H1 (cell line): ENCODE data around the gene SLC2A14. TPM values are rescaled to one million over a fixed set of nuclear protein-coding genes. Genes with fewer than 3 reads are reported as not detected.

Experiments
- CTCF ChIA-PET: fragments of 300-600 bp; sonication (Branson Sonifier 250); formaldehyde crosslinking; loops from one replicate; lab custom pipeline; 2021; ENCODE audit not compliant: partially characterized antibody; lab: Charles Lee
- POLR2A ChIA-PET: fragments of 300-600 bp; sonication (Branson Sonifier 250); formaldehyde crosslinking; loops from one replicate; lab custom pipeline; 2021; ENCODE audit warnings: inconsistent platforms; ENCODE audit not compliant: partially characterized antibody; lab: Charles Lee
- DNase-seq, 2 experiments: peaks; one replicate each; pipeline versions ENCODE4 v3.0.0 to v3.0.0-alpha.2; 2010 to 2022; ENCODE audit warnings: low spot score in 2 of 2, low read depth in 1 of 2, mixed read lengths in 1 of 2
- FAIRE-seq: peaks from 2 replicates; lab custom pipeline; 2011; peaks lifted over from hg19 to GRCh38; lab: Jason Lieb, UNC
- H2AFZ ChIP-seq: 2 replicates; pipeline ENCODE4 v1.8.1; 2012; ENCODE audit warnings: low read length, inconsistent platforms
- H2AK5ac ChIP-seq: 2 replicates; pipeline ENCODE4 v1.6.1; 2013; ENCODE audit warnings: low read depth, low read length
- H2BK120ac ChIP-seq: replicated peaks from 2 replicates; pipeline ENCODE3; 2013; ENCODE audit warnings: low read depth, low read length, inconsistent platforms
- H2BK12ac ChIP-seq: 2 replicates; pipeline ENCODE4 v1.6.1; 2013; ENCODE audit warnings: low read depth, low read length
- H2BK15ac ChIP-seq: 2 replicates; pipeline ENCODE4 v1.6.1; 2013; ENCODE audit warnings: low read length
- H2BK20ac ChIP-seq: 2 replicates; pipeline ENCODE4 v1.6.1; 2013; ENCODE audit warnings: low read length
- H2BK5ac ChIP-seq: 2 replicates; pipeline ENCODE4 v1.6.1; 2013; ENCODE audit warnings: low read depth, low read length
- H3K14ac ChIP-seq: 2 replicates; pipeline ENCODE4 v1.6.1; 2013; ENCODE audit warnings: inconsistent platforms; ENCODE audit not compliant: insufficient read length
- H3K18ac ChIP-seq: 2 replicates; pipeline ENCODE4 v1.6.1; 2013; ENCODE audit warnings: low read length; ENCODE audit errors: extremely low read depth
- H3K23ac ChIP-seq: 2 replicates; pipeline ENCODE4 v1.6.1; 2013; ENCODE audit warnings: inconsistent platforms; ENCODE audit not compliant: insufficient read length
- H3K23me2 ChIP-seq: 2 replicates; pipeline ENCODE4 v1.6.1; 2013; ENCODE audit warnings: low read depth, low read length
- H3K27ac ChIP-seq: 2 replicates; pipeline ENCODE4 v1.6.1; 2011; ENCODE audit warnings: low read depth, low read length, inconsistent platforms
- H3K27me3 ChIP-seq, 4 experiments: replicated peaks in 1 of 4; 1 replicate in 1 of 4; 2 replicates in 3 of 4; pipeline versions ENCODE4 v1.6.1 to v1.8.1; 2011 to 2013; ENCODE audit warnings: low read length in 3 of 4, mild to moderate bottlenecking in 3 of 4, inconsistent platforms in 2 of 4, mixed read lengths in 2 of 4, moderate library complexity in 1 of 4; ENCODE audit not compliant: control insufficient read depth in 3 of 4, insufficient read depth in 3 of 4; ENCODE audit errors: extremely low read depth in 1 of 4
- H3K36me3 ChIP-seq, 4 experiments: 2 replicates each; pipeline versions ENCODE4 v1.6.1 to v1.8.1; 2011 to 2013; ENCODE audit warnings: mild to moderate bottlenecking in 4 of 4, low read length in 3 of 4, moderate library complexity in 2 of 4, control low read depth in 1 of 4, inconsistent platforms in 1 of 4; ENCODE audit not compliant: insufficient read depth in 4 of 4, control insufficient read depth in 2 of 4
- H3K4ac ChIP-seq: replicated peaks from 2 replicates; pipeline ENCODE3; 2013; ENCODE audit warnings: low read length, low read depth, mixed read lengths, inconsistent platforms; ENCODE audit not compliant: insufficient read length
- H3K4me1 ChIP-seq, 4 experiments: replicated peaks in 1 of 4; 1 replicate in 1 of 4; 2 replicates in 3 of 4; pipeline versions ENCODE4 v1.6.1 to v1.8.1; 2011 to 2013; ENCODE audit warnings: low read length in 3 of 4, inconsistent platforms in 2 of 4, mixed read lengths in 1 of 4; ENCODE audit not compliant: insufficient read depth in 4 of 4, control insufficient read depth in 3 of 4
- H3K4me2 ChIP-seq, 2 experiments: 2 replicates each; pipeline versions ENCODE4 v1.6.1 to v1.8.1; 2011 to 2013; ENCODE audit warnings: low read depth in 2 of 2, low read length in 2 of 2, control low read depth in 1 of 2, inconsistent platforms in 1 of 2, mild to moderate bottlenecking in 1 of 2; ENCODE audit not compliant: insufficient read depth in 1 of 2
- H3K4me3 ChIP-seq, 4 experiments: fragments of 200-600, 300-600 bp in 1 of 4; sonication (generic), shearing (Covaris generic), sonication (Bioruptor Twin) in 1 of 4; 2 replicates each; pipeline versions ENCODE4 v1.5.1 to v1.8.1; 2011 to 2016; ENCODE audit warnings: low read length in 4 of 4, low read depth in 3 of 4, control low read depth in 2 of 4, inconsistent platforms in 2 of 4, mild to moderate bottlenecking in 2 of 4, mixed read lengths in 1 of 4, moderate library complexity in 1 of 4; ENCODE audit not compliant: insufficient read depth in 2 of 4; ENCODE audit errors: extremely low read depth in 1 of 4
- H3K56ac ChIP-seq: replicated peaks from 2 replicates; pipeline ENCODE3; 2013; ENCODE audit warnings: low read depth, mild to moderate bottlenecking, mixed read lengths, low read length, inconsistent platforms; ENCODE audit not compliant: insufficient read length
- H3K79me1 ChIP-seq: 2 replicates; pipeline ENCODE4 v1.6.1; 2013; ENCODE audit warnings: low read depth, low read length, control low read depth
- H3K79me2 ChIP-seq, 2 experiments: 2 replicates each; pipeline versions ENCODE4 v1.6.1 to v1.8.1; 2012 to 2013; ENCODE audit warnings: low read length in 2 of 2, mild to moderate bottlenecking in 2 of 2, inconsistent platforms in 1 of 2; ENCODE audit not compliant: insufficient read depth in 2 of 2, control insufficient read depth in 1 of 2
- H3K9ac ChIP-seq, 4 experiments: replicated peaks in 1 of 4; 1 replicate in 1 of 4; 2 replicates in 3 of 4; pipeline versions ENCODE4 v1.6.1 to v1.8.1; 2011 to 2013; ENCODE audit warnings: low read depth in 3 of 4, low read length in 3 of 4, control low read depth in 2 of 4, mild to moderate bottlenecking in 2 of 4, moderate library complexity in 2 of 4, inconsistent platforms in 1 of 4; ENCODE audit errors: extremely low read depth in 1 of 4
- H3K9me3 ChIP-seq, 2 experiments: 2 replicates each; pipeline versions ENCODE4 v1.6.1 to v1.8.1; 2012 to 2013; ENCODE audit warnings: mild to moderate bottlenecking in 2 of 2, moderate library complexity in 2 of 2, control low read depth in 1 of 2, inconsistent platforms in 1 of 2, low read depth in 1 of 2, low read length in 1 of 2, mixed read lengths in 1 of 2; ENCODE audit not compliant: insufficient read depth in 2 of 2
- H4K20me1 ChIP-seq, 2 experiments: replicated peaks in 1 of 2; 2 replicates each; pipeline versions ENCODE3 to v1.8.1; 2011 to 2013; ENCODE audit warnings: inconsistent platforms in 2 of 2, low read length in 2 of 2, mild to moderate bottlenecking in 1 of 2; ENCODE audit not compliant: insufficient read depth in 2 of 2, control insufficient read depth in 1 of 2
- H4K5ac ChIP-seq: 2 replicates; pipeline ENCODE4 v1.6.1; 2013; ENCODE audit warnings: low read length, low read depth, mixed read lengths, inconsistent platforms; ENCODE audit not compliant: insufficient read length
- H4K8ac ChIP-seq: 2 replicates; pipeline ENCODE4 v1.8.0; 2013; ENCODE audit warnings: mild to moderate bottlenecking, moderate library complexity, low read length, inconsistent platforms; ENCODE audit not compliant: insufficient read depth; ENCODE audit errors: extremely low read depth
- H4K91ac ChIP-seq: replicated peaks from 2 replicates; pipeline ENCODE3; 2013; ENCODE audit warnings: low read length, mixed read lengths, inconsistent platforms; ENCODE audit not compliant: insufficient read length
- ASH2L ChIP-seq: fragments of 200-600, 300-600 bp; sonication (generic); IDR thresholded peaks from one replicate; pipeline ENCODE4 v1.7.1; 2017; ENCODE audit warnings: low read length
- CREB1 ChIP-seq: IDR thresholded peaks from 2 replicates; pipeline ENCODE4 v1.6.1; 2012; ENCODE audit warnings: inconsistent platforms
- EP300 ChIP-seq, 2 experiments: IDR thresholded peaks; 1 replicate in 1 of 2; 2 replicates in 1 of 2; pipeline ENCODE4 v1.6.1; 2011 to 2012; ENCODE audit warnings: low read depth in 2 of 2, low read length in 2 of 2, mild to moderate bottlenecking in 2 of 2, borderline replicate concordance in 1 of 2, inconsistent platforms in 1 of 2, moderate library complexity in 1 of 2
- FOSL1 ChIP-seq: IDR thresholded peaks from 2 replicates; pipeline ENCODE4 v1.6.1; 2011; ENCODE audit warnings: mild to moderate bottlenecking, low read depth, low read length, moderate library complexity; ENCODE audit not compliant: insufficient read depth
- HDAC6 ChIP-seq: IDR thresholded peaks from one replicate; pipeline ENCODE4 v1.7.1; 2012; ENCODE audit warnings: low read depth, mild to moderate bottlenecking, inconsistent platforms, low read length, moderate library complexity
- KDM1A ChIP-seq: fragments of 200-600, 300-600 bp; sonication (generic); IDR thresholded peaks from 2 replicates; pipeline ENCODE4 v1.7.1; 2016; ENCODE audit warnings: mild to moderate bottlenecking, low read length, borderline replicate concordance
- KDM4A ChIP-seq: IDR thresholded peaks from one replicate; pipeline ENCODE4 v1.7.1; 2012; ENCODE audit warnings: low read depth, mild to moderate bottlenecking, moderate library complexity, low read length, inconsistent platforms; ENCODE audit not compliant: severe bottlenecking
- KDM5A ChIP-seq: fragments of 200-600 bp; IDR thresholded peaks from 2 replicates; pipeline ENCODE4 v1.7.1; 2012; ENCODE audit warnings: mild to moderate bottlenecking, low read length, inconsistent platforms, mixed read lengths
- NRF1 ChIP-seq: IDR thresholded peaks from 2 replicates; pipeline ENCODE4 v1.6.1; 2011; ENCODE audit warnings: mild to moderate bottlenecking, low read depth, low read length, improper control_type of control experiment
- WGBS, 2 experiments: shearing (Covaris generic) in 1 of 2; methylation state at CpG; one replicate each; pipeline versions ENCODE4 v1.1.6 to v1.1.7; 2013 to 2015; ENCODE audit warnings: low lambda C conversion rate in 2 of 2, mixed read lengths in 2 of 2, inconsistent platforms in 1 of 2, low coverage in 1 of 2, missing lambda C conversion rate in 1 of 2; ENCODE audit not compliant: insufficient replicate concordance in 2 of 2, insufficient coverage in 1 of 2, insufficient read length in 1 of 2; ENCODE audit errors: extremely low coverage in 1 of 2, missing lambda C conversion rate in 1 of 2; 5-methylcytosine and 5-hydroxymethylcytosine counted together
- long read RNA-seq, 2 experiments: library from RNA in 1 of 2; library from capped mRNA in 1 of 2; stranded (forward); transcript quantifications; one replicate each; pipeline ENCODE4 v2.0.0, GENCODE V29; 2021; ENCODE audit warnings: inconsistent platforms in 1 of 2
- polyA minus RNA-seq, 3 experiments: library from RNA; depleted of rRNA, polyadenylated mRNA; stranded (reverse); fragments of >200 nt; gene quantifications; 1 replicate in 2 of 3; 2 replicates in 1 of 3; pipeline ENCODE4 v1.2.3, GENCODE V29; 2011
- polyA plus RNA-seq, 7 experiments: library from polyadenylated mRNA; depleted of rRNA in 3 of 7; stranded (reverse) in 5 of 7; unstranded in 2 of 7; fragments of >200 nt in 5 of 7; fragments of 200-250 nt in 2 of 7; gene quantifications; 1 replicate in 5 of 7; 2 replicates in 1 of 7; 4 replicates in 1 of 7; pipeline versions ENCODE4 v1.2.1 to v1.2.3, GENCODE V29; 2011 to 2013; ENCODE audit warnings: missing spikeins in 2 of 7, mixed read lengths in 2 of 7
- total RNA-seq: library from RNA; stranded (reverse); fragmentation: NEBNext Ultra II Directional; extraction: Animal tissue kit (Norgen Biotek cat#: 25700); gene quantifications from 2 replicates; pipeline ENCODE4 v1.2.1, GENCODE V29; 2021

SLC2A14 gene
- total RNA-seq, result 18.2 and 19.3 TPM in 2 replicates
- 10.1 and 11.1 TPM in 2 replicates for polyA plus RNA-seq (2011; rRNA removed)
- polyA plus RNA-seq (2011; cell fraction: cytosol; rRNA removed), result 10.7 TPM
- polyA plus RNA-seq (2011; cell fraction: nucleus; rRNA removed), result 6.0 TPM
- polyA plus RNA-seq (2012, experiment 1 of 2), result 9.0 to 20.2 TPM (median 14.2 TPM) in 4 replicates
- 6.3 TPM for polyA plus RNA-seq (2012, experiment 2 of 2)
- polyA plus RNA-seq (2013, experiment 1 of 2), result 9.7 TPM
- polyA plus RNA-seq (2013, experiment 2 of 2), result 8.7 TPM
- polyA minus RNA-seq (2011; rRNA and poly(A)+ RNA removed), result 10.8 and 15.7 TPM in 2 replicates
- polyA minus RNA-seq (2011; cell fraction: cytosol; rRNA and poly(A)+ RNA removed), result 15.4 TPM
- 4.7 TPM for polyA minus RNA-seq (2011; cell fraction: nucleus; rRNA and poly(A)+ RNA removed)
- long read RNA-seq, experiment 1, partial matches to known transcripts, result 2 of 3 reads
- long read RNA-seq, experiment 1, other reads (novel, unspliced or antisense), result 1 of 3 reads
- long read RNA-seq, experiment 2, result 0 reads

- no peaks in the 10 kb centered on the region for H3K9me3 ChIP-seq
- no peaks in the 10 kb centered on the region for H3K36me3 ChIP-seq
- DNase-seq (no peak), FAIRE-seq (no peak)
- POLR2A ChIA-PET, result interaction anchor here (0.6 to 2.2 kb wide), 9 partner anchors 8 to 60 kb away, joined by 3 to 6 read pairs (median 3); no protein-coding TSS in a partner anchor
- 0 out of 2 replicates have a peak within 1 kb of the TSS, but pooled peaks have one; percentile 46 for H2BK15ac ChIP-seq
- no peaks in the 10 kb centered on the region for H3K27me3 ChIP-seq
- no peaks in the 10 kb centered on the region; a peak in 1 of 4 replicates for H3K79me2 ChIP-seq
- no peak within 1 kb of the TSS; a peak in 2 of 7 replicates for H3K9ac ChIP-seq
- peak within 1 kb of the TSS; percentile 39 to 65; a peak in 3 of 4 replicates for H3K4me2 ChIP-seq
- no peak within 1 kb of the TSS for H3K27ac ChIP-seq
- no peaks in the 10 kb centered on the region for H3K23me2 ChIP-seq
- no peak within 1 kb of the TSS for H2BK5ac ChIP-seq
- H3K14ac ChIP-seq, result no peak within 1 kb of the TSS
- H3K18ac ChIP-seq, result no peak within 1 kb of the TSS
- peaks cover 0 to 2% (median 0%) of the 10 kb centered on the region in 4 experiments; a peak in 2 of 7 replicates for H3K4me1 ChIP-seq
- H4K8ac ChIP-seq, result peak within 1 kb of the TSS; percentile 28
- H3K56ac ChIP-seq, result no peak within 1 kb of the TSS
- H2AFZ ChIP-seq, result no peak within 1 kb of the TSS
- peak within 1 kb of the TSS; percentile 22 to 59 (median 33); a peak in 6 of 8 replicates for H3K4me3 ChIP-seq
- 42% methylated on average over 61 of the region's 65 CpGs; no CpG with 5 or more reads in 1 of the 2 experiments for WGBS, 2 experiments
- no peaks in the 10 kb centered on the region for H3K79me1 ChIP-seq
- H2BK12ac ChIP-seq, result peak within 1 kb of the TSS; percentile 70; the same call in 1 of the 2 replicates
- CTCF ChIA-PET, result interaction anchor here (0.7 to 2.2 kb wide), 4 partner anchors 9 to 60 kb away, joined by 3 to 6 read pairs (median 4); no protein-coding TSS in a partner anchor
- no peak within 1 kb of the TSS for H2BK120ac ChIP-seq
- H4K91ac ChIP-seq, result no peak within 1 kb of the TSS
- H2AK5ac ChIP-seq, result no peak within 1 kb of the TSS
- H3K4ac ChIP-seq, result no peak within 1 kb of the TSS
- no peaks in the 10 kb centered on the region for H4K20me1 ChIP-seq
- no peak within 1 kb of the TSS for H4K5ac ChIP-seq
- H3K23ac ChIP-seq, result no peak within 1 kb of the TSS
- no peak within 1 kb of the TSS for H2BK20ac ChIP-seq
- no peak for TF ChIP-seq KDM5A
- TF ChIP-seq KDM1A, result peak; percentile 83
- TF ChIP-seq FOSL1, result no peak
- TF ChIP-seq EP300 (IDR thresholded peaks at IDR 0.05; ENCODE audit: borderline replicate concordance in 1 of 2, low read depth in 2 of 2, low read length in 2 of 2), result no peak
- no peak for TF ChIP-seq HDAC6
- peak; percentile 45 for TF ChIP-seq KDM4A
- no peak for TF ChIP-seq NRF1
- peak; percentile 61 for TF ChIP-seq ASH2L
- no peak for TF ChIP-seq CREB1
These were observed at the start of gene SLC2A14 for GRCh38 chr12:7872566-7873319. Gene SLC2A14, minus strand, starts transcription at chr12:7872915. Its CDS starts 3,035 bp downstream, at chr12:7869880.
